ACHN (cell line): Measurements from ENCODE around the gene C2orf76.

Source experiments
- DNase-seq: peaks from one replicate; pipeline ENCODE4 v3.0.0-alpha.2; 2015
- in situ Hi-C: cut with HindIII; loops from 2 replicates; pipeline ENCODE4 v1.10.0; 2017; ENCODE audit warnings: low sequenced_read_pairs, low pct_ligation_motif_present, low pct_unique_long_range_greater_than_20kb

C2orf76 gene

DNA sequence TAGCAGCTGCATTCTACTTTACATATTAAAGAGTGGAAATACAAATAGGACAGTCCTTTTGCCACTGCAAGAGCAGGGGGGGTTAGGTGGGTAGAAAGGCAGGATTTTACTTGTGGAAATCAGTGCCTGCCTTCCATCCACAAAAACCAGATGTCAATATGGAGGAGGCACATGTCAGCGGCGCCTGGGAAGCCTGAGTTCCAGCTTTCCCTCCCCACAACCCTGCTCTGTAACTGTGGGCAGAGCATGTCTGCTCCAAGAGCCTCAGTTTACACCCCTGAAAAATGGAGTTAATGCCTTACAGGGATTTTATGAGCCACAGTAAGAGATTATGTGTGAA lies 110.1 kb downstream of the C2orf76 start:
- in situ Hi-C loops: no loop called here
- no peak for DNase-seq

DNA sequence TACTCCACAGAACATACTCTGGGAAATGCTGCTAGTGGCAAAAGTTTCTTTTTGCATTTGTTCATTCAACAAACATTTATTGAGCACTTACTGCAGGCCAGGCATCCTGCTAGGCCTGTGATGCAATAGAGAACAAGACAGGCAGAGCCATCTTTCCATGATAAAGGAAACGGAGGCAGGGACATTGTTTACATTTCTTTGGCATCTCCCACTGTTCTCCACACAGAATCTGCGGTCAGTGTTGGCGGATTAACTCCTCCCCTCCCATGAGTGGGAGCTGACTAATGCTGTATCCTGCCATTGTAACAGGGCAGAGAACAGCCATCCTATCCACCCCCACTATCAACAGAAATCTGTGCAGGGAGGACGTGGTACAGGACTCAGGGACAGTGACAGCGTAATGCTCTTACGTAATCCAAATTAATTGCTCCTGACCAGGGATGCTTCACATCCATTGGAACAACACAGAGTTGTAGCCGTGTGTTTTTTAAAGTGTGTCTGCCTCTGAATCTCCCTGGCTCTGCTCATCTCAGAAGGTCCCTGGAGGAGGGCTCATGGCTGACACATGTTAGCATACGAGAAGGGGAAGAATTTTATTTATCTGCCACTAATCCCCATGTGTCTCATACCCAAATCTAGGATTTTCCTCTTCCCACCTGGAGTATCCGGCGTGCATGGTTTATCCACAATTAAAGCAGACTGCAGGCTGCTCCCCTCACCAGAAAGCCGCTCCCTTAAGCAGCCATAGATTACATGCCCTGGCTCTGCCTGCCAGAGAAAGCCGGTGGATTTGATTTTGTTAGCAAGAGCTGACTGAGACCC lies 110.7 kb downstream of the C2orf76 start:
- DNase-seq: peak; percentile 94
- in situ Hi-C loops: no loop called here

DNA sequence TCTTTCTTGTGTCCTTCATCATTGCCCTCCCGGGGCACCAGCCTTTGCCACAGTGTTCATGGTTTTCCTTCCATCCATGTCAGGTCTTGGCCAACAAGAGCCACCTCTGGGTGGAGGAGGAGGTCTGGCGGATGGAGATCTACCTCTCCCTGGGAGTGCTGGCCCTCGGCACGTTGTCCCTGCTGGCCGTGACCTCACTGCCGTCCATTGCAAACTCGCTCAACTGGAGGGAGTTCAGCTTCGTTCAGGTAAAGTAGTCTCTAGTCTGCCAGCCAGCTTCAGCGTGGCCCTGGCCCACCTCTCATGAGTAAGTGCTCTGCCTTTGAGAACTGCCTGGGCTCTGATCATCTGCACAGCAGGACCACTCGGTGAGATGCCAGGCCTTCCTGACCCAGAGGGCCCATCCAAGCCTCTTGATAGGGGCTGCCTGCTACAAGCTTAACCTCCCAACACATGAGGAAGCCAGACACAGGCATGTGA lies 112.0 kb downstream of the C2orf76 start:
- DNase-seq: no peak
- in situ Hi-C loops: no loop called here

DNA sequence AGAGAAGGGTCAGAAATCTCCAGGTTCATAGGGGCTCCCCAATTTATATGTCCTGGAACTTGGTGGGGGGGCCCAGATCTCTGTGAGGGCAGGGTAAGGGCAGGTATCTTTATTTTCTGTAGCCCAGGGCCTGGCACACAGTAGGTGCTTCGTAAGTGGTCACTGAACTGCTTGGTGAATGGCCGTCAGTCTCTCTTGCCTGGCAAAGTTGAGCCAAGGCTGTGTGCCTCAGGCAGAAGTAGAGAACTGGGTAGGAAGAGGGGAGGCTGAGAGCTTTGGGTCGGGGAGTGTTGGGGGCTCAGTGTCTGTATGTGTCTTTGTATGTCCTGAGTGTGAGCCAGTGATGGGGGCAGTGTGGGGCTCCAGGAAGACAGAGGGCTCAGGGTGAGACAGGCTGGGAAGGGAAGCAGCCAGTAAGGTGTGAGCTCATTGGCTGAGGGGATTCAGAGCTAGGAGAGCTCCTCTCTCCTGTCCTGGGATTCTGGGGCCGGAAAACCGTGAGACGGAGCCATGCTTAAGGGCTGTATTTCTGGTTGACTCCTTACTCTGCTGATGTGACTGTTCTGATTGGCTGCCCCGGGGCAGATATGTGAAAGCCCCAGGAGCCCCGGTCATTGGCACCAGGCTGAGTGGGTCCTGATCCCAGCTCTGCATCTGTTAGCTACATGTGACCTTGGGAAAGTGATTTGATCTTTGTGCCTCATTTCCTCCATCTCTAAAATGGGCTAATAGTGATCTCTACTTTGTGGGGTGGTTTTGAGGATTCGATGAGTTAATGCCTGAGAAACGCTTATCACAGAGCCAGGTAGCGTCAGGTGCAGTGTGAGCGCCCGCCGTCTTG lies 112.7 kb downstream of the C2orf76 start:
- in situ Hi-C loops: no loop called here
- DNase-seq: no peak

DNA sequence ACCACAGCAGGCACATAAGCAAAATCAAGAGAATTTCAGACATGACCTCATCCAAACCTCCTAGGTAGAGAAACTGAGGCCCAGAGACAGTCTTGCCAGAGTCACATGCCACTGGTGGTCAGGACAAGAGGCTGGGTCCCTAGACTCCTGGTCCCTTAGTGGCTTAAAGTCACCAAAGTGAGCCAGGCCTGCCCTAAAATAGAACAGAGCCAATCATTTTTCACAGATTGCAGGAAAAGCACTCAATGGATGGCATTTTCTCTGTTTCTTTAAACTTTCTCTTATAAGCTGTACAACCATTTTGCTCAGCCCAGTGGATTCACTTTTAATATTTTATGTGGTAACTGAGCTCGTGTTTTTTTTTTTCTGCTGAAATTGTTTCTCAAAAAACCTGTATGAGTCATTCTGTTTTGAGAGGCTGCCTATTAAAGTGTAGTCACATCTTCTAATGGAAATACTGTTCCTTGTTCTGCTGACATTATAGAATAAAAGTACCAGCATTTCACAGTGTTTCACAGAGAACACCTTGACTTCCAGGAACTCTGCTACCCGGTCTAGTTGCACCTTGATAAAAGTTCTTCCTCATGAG lies 113.4 kb downstream of the C2orf76 start:
- in situ Hi-C loops: no loop called here
- peak; percentile 44 for DNase-seq
